SK-N-SH treated with all-trans-retinoic acid at 6 μM for 48 hours (cell line): ENCODE measurements around the gene ETF1.

Source experiments
- ARNTL ChIP-seq: fragments of 450-650 bp; formaldehyde crosslinking; IDR thresholded peaks from 2 replicates; pipeline ENCODE4 v1.5.0; 2020; ENCODE audit warnings: low read depth, mild to moderate bottlenecking, moderate library complexity, borderline replicate concordance
- BACH2 ChIP-seq: fragments of 250-450 bp; sonication (Bioruptor Pico); IDR thresholded peaks from 2 replicates; pipeline ENCODE4 v1.9.0; 2021; ENCODE audit warnings: mild to moderate bottlenecking, borderline replicate concordance
- CSDC2 ChIP-seq: fragments of 250-450 bp; sonication (Bioruptor Pico); IDR thresholded peaks from 2 replicates; pipeline ENCODE4 v1.5.0; 2020; ENCODE audit warnings: mild to moderate bottlenecking, moderate library complexity
- RARB ChIP-seq: fragments of 250-450 bp; sonication (Bioruptor Pico); IDR thresholded peaks from 2 replicates; pipeline ENCODE4 v1.8.0; 2021; ENCODE audit warnings: mild to moderate bottlenecking, moderate library complexity
- SNAI2 ChIP-seq: fragments of 250-450 bp; sonication (Bioruptor Pico); IDR thresholded peaks from 2 replicates; pipeline ENCODE4 v1.5.0; 2020; ENCODE audit warnings: mild to moderate bottlenecking, moderate library complexity
- ZFP30 ChIP-seq: fragments of 450-650 bp; formaldehyde crosslinking; IDR thresholded peaks from 2 replicates; pipeline ENCODE4 v1.5.0; 2022; ENCODE audit warnings: mild to moderate bottlenecking, moderate library complexity
- ZNF70 ChIP-seq: fragments of 450-650 bp; formaldehyde crosslinking; IDR thresholded peaks from 2 replicates; pipeline ENCODE4 v1.5.0; 2020; ENCODE audit warnings: mild to moderate bottlenecking, moderate library complexity
- TF ChIP-seq, protein P1 (sequence below): fragments of 250-450 bp; sonication (Bioruptor Pico); IDR thresholded peaks from 2 replicates; pipeline ENCODE4 v1.8.0; 2020; ENCODE audit warnings: mild to moderate bottlenecking, moderate library complexity, borderline replicate concordance

DNA sequence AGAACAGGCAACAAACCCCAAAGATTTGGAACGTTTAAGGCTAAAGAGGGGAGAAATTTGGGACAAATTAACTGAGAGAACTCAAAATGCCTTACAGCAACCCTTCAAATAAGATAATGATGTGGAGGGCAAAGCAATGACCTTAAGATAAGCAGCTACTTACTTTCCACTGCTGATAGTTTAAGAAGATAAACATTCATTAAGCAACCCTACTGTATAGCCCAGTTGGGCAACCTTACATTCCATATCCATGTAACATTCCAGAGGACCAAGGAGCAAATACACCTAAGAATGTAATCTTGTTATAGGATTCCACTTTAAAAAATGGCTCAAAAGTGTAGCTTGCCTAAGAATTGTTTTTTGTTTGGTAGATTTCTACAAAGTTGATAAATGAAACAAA lies 14.8 kb downstream of the ETF1 start:
- TF ChIP-seq BACH2 (no peak), ZNF70 (no peak), RARB (CRISPR knock-in tag) (no peak), ZFP30 (CRISPR knock-in tag) (no peak), CSDC2 (CRISPR knock-in tag) (no peak), SNAI2 (CRISPR knock-in tag) (no peak), ARNTL (CRISPR knock-in tag) (no peak)
- TF ChIP-seq, protein P1, sequence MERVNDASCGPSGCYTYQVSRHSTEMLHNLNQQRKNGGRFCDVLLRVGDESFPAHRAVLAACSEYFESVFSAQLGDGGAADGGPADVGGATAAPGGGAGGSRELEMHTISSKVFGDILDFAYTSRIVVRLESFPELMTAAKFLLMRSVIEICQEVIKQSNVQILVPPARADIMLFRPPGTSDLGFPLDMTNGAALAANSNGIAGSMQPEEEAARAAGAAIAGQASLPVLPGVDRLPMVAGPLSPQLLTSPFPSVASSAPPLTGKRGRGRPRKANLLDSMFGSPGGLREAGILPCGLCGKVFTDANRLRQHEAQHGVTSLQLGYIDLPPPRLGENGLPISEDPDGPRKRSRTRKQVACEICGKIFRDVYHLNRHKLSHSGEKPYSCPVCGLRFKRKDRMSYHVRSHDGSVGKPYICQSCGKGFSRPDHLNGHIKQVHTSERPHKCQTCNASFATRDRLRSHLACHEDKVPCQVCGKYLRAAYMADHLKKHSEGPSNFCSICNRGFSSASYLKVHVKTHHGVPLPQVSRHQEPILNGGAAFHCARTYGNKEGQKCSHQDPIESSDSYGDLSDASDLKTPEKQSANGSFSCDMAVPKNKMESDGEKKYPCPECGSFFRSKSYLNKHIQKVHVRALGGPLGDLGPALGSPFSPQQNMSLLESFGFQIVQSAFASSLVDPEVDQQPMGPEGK, result no peak
